CD14-positive monocyte (primary cell): Measurements from ENCODE around the gene ETS1. TPM values are rescaled to one million over a fixed set of nuclear protein-coding genes. Genes with fewer than 3 reads are reported as not detected.

ENCODE experiments used
- DNase-seq, 3 donors: peaks; one replicate each; pipeline ENCODE4 v3.0.0-alpha.2; 2011 to 2022
- H2AFZ ChIP-seq: 2 replicates; pipeline ENCODE4 v1.6.0; 2012; ENCODE audit warnings: mild to moderate bottlenecking, low read depth, low read length, inconsistent platforms; ENCODE audit not compliant: insufficient read depth, poor library complexity, severe bottlenecking
- H3K27ac ChIP-seq, 2 donors: 1 replicate in 1 of 2; 2 replicates in 1 of 2; pipeline ENCODE4 v1.5.1; 2012 to 2013; ENCODE audit warnings: low read length in 2 of 2, control low read depth in 1 of 2, inconsistent platforms in 1 of 2, low read depth in 1 of 2, mild to moderate bottlenecking in 1 of 2
- H3K27me3 ChIP-seq, 2 donors: one replicate each; pipeline versions ENCODE4 v1.6.0 to v1.6.1; 2011 to 2013; ENCODE audit warnings: low read length in 2 of 2; ENCODE audit not compliant: control insufficient read depth in 2 of 2, insufficient read depth in 2 of 2
- H3K36me3 ChIP-seq, 2 donors: replicated peaks in 1 of 2; 1 replicate in 1 of 2; 2 replicates in 1 of 2; pipeline versions ENCODE4 v1.5.1 to v1.6.1; 2012 to 2013; ENCODE audit warnings: low read length in 2 of 2, control low read depth in 1 of 2, inconsistent platforms in 1 of 2, mild to moderate bottlenecking in 1 of 2; ENCODE audit not compliant: insufficient read depth in 2 of 2, control insufficient read depth in 1 of 2
- H3K4me1 ChIP-seq, 2 donors: 1 replicate in 1 of 2; 2 replicates in 1 of 2; pipeline versions ENCODE4 v1.5.1 to v1.6.1; 2012 to 2013; ENCODE audit warnings: low read length in 2 of 2, control low read depth in 1 of 2, inconsistent platforms in 1 of 2, mild to moderate bottlenecking in 1 of 2, moderate library complexity in 1 of 2; ENCODE audit not compliant: insufficient read depth in 2 of 2, control insufficient read depth in 1 of 2
- H3K4me2 ChIP-seq: replicated peaks from 2 replicates; pipeline ENCODE3; 2012; ENCODE audit warnings: low read length, moderate library complexity, mild to moderate bottlenecking; ENCODE audit not compliant: poor library complexity, severe bottlenecking; ENCODE audit errors: extremely low read depth
- H3K4me3 ChIP-seq, 3 experiments: fragments of 200-600 bp in 1 of 3; sonication (generic) in 1 of 3; replicated peaks in 1 of 3; 1 replicate in 2 of 3; 2 replicates in 1 of 3; pipeline ENCODE4 v1.5.1; 2011 to 2013; ENCODE audit warnings: low read length in 3 of 3, mild to moderate bottlenecking in 3 of 3, control low read depth in 2 of 3, low read depth in 2 of 3, inconsistent platforms in 1 of 3, moderate library complexity in 1 of 3
- H3K79me2 ChIP-seq: 2 replicates; pipeline ENCODE4 v1.6.0; 2012; ENCODE audit warnings: mild to moderate bottlenecking, control low read depth, inconsistent platforms, low read length, moderate library complexity; ENCODE audit not compliant: insufficient read depth
- H3K9ac ChIP-seq: 2 replicates; pipeline ENCODE4 v1.6.0; 2017; ENCODE audit warnings: low read length, mild to moderate bottlenecking; ENCODE audit not compliant: insufficient read depth, poor library complexity, severe bottlenecking
- H3K9me3 ChIP-seq, 2 donors: replicated peaks in 1 of 2; 1 replicate in 1 of 2; 2 replicates in 1 of 2; pipeline versions ENCODE4 v1.5.1 to v1.6.1; 2012 to 2013; ENCODE audit warnings: low read length in 2 of 2, control low read depth in 1 of 2; ENCODE audit not compliant: control insufficient read depth in 1 of 2, insufficient read depth in 1 of 2
- H4K20me1 ChIP-seq: 2 replicates; pipeline ENCODE4 v1.6.0; 2012; ENCODE audit warnings: mild to moderate bottlenecking, low read length, control low read depth, moderate library complexity; ENCODE audit not compliant: insufficient read depth
- H3K27ac Mint-ChIP-seq, 7 donors: one replicate each; pipeline ENCODE4 v1.8.0; 2020; ENCODE audit warnings: mild to moderate bottlenecking in 7 of 7, mixed read lengths in 7 of 7, moderate library complexity in 6 of 7, inconsistent platforms in 2 of 7
- H3K27me3 Mint-ChIP-seq, 3 donors: one replicate each; pipeline ENCODE4 v1.8.0; 2021 to 2022; ENCODE audit warnings: low read depth in 3 of 3, mild to moderate bottlenecking in 3 of 3, mixed read lengths in 3 of 3, moderate library complexity in 3 of 3, inconsistent platforms in 1 of 3
- H3K36me3 Mint-ChIP-seq, 2 donors: one replicate each; pipeline ENCODE4 v1.8.0; 2020; ENCODE audit warnings: mixed read lengths in 2 of 2, inconsistent platforms in 1 of 2, mild to moderate bottlenecking in 1 of 2
- H3K4me1 Mint-ChIP-seq: one replicate; pipeline ENCODE4 v1.8.0; 2020; ENCODE audit warnings: mild to moderate bottlenecking, mixed read lengths
- H3K4me3 Mint-ChIP-seq, 2 donors: one replicate each; pipeline ENCODE4 v1.8.0; 2020; ENCODE audit warnings: mild to moderate bottlenecking in 2 of 2, mixed read lengths in 2 of 2, moderate library complexity in 1 of 2
- H3K9me3 Mint-ChIP-seq, 7 donors: one replicate each; pipeline ENCODE4 v1.8.0; 2020 to 2022; ENCODE audit warnings: mixed read lengths in 7 of 7, mild to moderate bottlenecking in 6 of 7, moderate library complexity in 6 of 7, inconsistent platforms in 2 of 7
- CTCF ChIP-seq: fragments of 200-600 bp; IDR thresholded peaks from one replicate; pipeline ENCODE4 v1.8.0; 2022; ENCODE audit warnings: antibody characterized with exemption, mild to moderate bottlenecking
- WGBS: methylation state at CpG from one replicate; pipeline ENCODE4 v1.1.5; 2013; ENCODE audit warnings: missing lambda C conversion rate; ENCODE audit not compliant: insufficient coverage; 5-methylcytosine and 5-hydroxymethylcytosine counted together
- intact Hi-C, 2 donors: fragments of 100-400 bp; cut with micrococcal nuclease; formaldehyde crosslinking; loops; one replicate each; pipeline versions ENCODE4 v1.15.0 to v1.15.1; 2023
- polyA plus RNA-seq, 3 donors: library from polyadenylated mRNA; depleted of rRNA in 1 of 3; unstranded in 2 of 3; stranded (reverse) in 1 of 3; fragments of 300-500 nt in 2 of 3; fragments of >200 nt in 1 of 3; fragmentation: Illumina TruSeq in 2 of 3; gene quantifications; 1 replicate in 2 of 3; 2 replicates in 1 of 3; pipeline ENCODE4 v1.2.3, GENCODE V29; 2012 to 2021

Gene ETS1
- polyA plus RNA-seq, 3 donors: 0.67 to 1.6 (median 1.6) TPM

- peaks cover 6 to 10% (median 7%) of the 10 kb centered on the region in 3 donors for H3K27me3 Mint-ChIP-seq
- H3K4me3 Mint-ChIP-seq: peak overlapping the region; percentile 61 to 89
- peak overlapping the region; percentile 48 for H3K4me2 ChIP-seq
- no peaks in the 10 kb centered on the region for H3K36me3 ChIP-seq
- peaks cover 14 to 20% of the 10 kb centered on the region in 2 donors for H3K4me1 ChIP-seq
- WGBS: 0% methylated on average over 3 of the region's 18 CpGs
- H2AFZ ChIP-seq: peak overlapping the region; percentile 62
- no peaks in the 10 kb centered on the region for H4K20me1 ChIP-seq
- H3K9me3 ChIP-seq: no peaks in the 10 kb centered on the region
- no peak for TF ChIP-seq CTCF
- H3K36me3 Mint-ChIP-seq: no peaks in the 10 kb centered on the region
- intact Hi-C loops: loop anchor here (5.0 to 10.0 kb wide), 3 partner anchors 37 to 460 kb away; partner anchors contain the start of gene ETS1 (in 1 of the 2)
- no peaks in the 10 kb centered on the region for H3K79me2 ChIP-seq
- DNase-seq: peak; percentile 24 to 25 (median 25)
- no peak overlapping the region for H3K9ac ChIP-seq
- no peaks in the 10 kb centered on the region for H3K9me3 Mint-ChIP-seq
- H3K27ac ChIP-seq: no peak overlapping the region
- peaks cover 29% of the 10 kb centered on the region for H3K4me1 Mint-ChIP-seq
- no peaks in the 10 kb centered on the region for H3K27me3 ChIP-seq
- peak overlapping the region in 5 of 7 donors; percentile 6 to 78 (median 37) for H3K27ac Mint-ChIP-seq
- H3K4me3 ChIP-seq: peak overlapping the region in 1 of 3 experiments; percentile 32
Observed at GRCh38 chr11:128624269-128625175, 37.2 kb upstream of the ETS1 start.

GRCh38 chr11:128623091-128623490, 35.7 kb upstream of the ETS1 start:
- Mint-ChIP-seq H3K36me3 (no peaks in the 10 kb centered on the region), H3K27me3 (peaks cover 6 to 10% (median 7%) of the 10 kb centered on the region in 3 donors), H3K9me3 (no peaks in the 10 kb centered on the region), H3K4me3 (no peak overlapping the region), H3K4me1 (peaks cover 29% of the 10 kb centered on the region), H3K27ac (no peak overlapping the region)
- Histone ChIP-seq H3K36me3 (no peaks in the 10 kb centered on the region), H3K9ac (no peak overlapping the region), H4K20me1 (no peaks in the 10 kb centered on the region), H3K4me3 (no peak overlapping the region), H3K9me3 (no peaks in the 10 kb centered on the region), H3K27me3 (no peaks in the 10 kb centered on the region), H3K4me2 (no peak overlapping the region), H3K4me1 (peaks cover 14 to 20% of the 10 kb centered on the region in 2 donors), H3K27ac (no peak overlapping the region), H2AFZ (no peak overlapping the region), H3K79me2 (no peaks in the 10 kb centered on the region)
- intact Hi-C loops: loop anchor here in 1 of 2 donors (10.0 kb wide), 1 partner anchor 458 kb away; no protein-coding TSS in a partner anchor
- 100% methylated on average over 1 of the region's 5 CpGs for WGBS
- DNase-seq: no peak
- no peak for TF ChIP-seq CTCF
